H1 (cell line): ENCODE results near the gene SMIM32. TPM values are rescaled to one million over a fixed set of nuclear protein-coding genes. Genes with fewer than 3 reads are reported as not detected.

Experiments used
- CTCF ChIA-PET: fragments of 300-600 bp; sonication (Branson Sonifier 250); formaldehyde crosslinking; loops from one replicate; lab custom pipeline; 2021; ENCODE audit not compliant: partially characterized antibody; lab: Charles Lee
- POLR2A ChIA-PET: fragments of 300-600 bp; sonication (Branson Sonifier 250); formaldehyde crosslinking; loops from one replicate; lab custom pipeline; 2021; ENCODE audit warnings: inconsistent platforms; ENCODE audit not compliant: partially characterized antibody; lab: Charles Lee
- DNase-seq, 2 experiments: peaks; one replicate each; pipeline versions ENCODE4 v3.0.0 to v3.0.0-alpha.2; 2010 to 2022; ENCODE audit warnings: low spot score in 2 of 2, low read depth in 1 of 2, mixed read lengths in 1 of 2
- FAIRE-seq: peaks from 2 replicates; lab custom pipeline; 2011; peaks lifted over from hg19 to GRCh38; lab: Jason Lieb, UNC
- H2AFZ ChIP-seq: 2 replicates; pipeline ENCODE4 v1.8.1; 2012; ENCODE audit warnings: low read length, inconsistent platforms
- H2AK5ac ChIP-seq: 2 replicates; pipeline ENCODE4 v1.6.1; 2013; ENCODE audit warnings: low read depth, low read length
- H2BK120ac ChIP-seq: replicated peaks from 2 replicates; pipeline ENCODE3; 2013; ENCODE audit warnings: low read depth, low read length, inconsistent platforms
- H2BK12ac ChIP-seq: 2 replicates; pipeline ENCODE4 v1.6.1; 2013; ENCODE audit warnings: low read depth, low read length
- H2BK15ac ChIP-seq: 2 replicates; pipeline ENCODE4 v1.6.1; 2013; ENCODE audit warnings: low read length
- H2BK20ac ChIP-seq: 2 replicates; pipeline ENCODE4 v1.6.1; 2013; ENCODE audit warnings: low read length
- H2BK5ac ChIP-seq: 2 replicates; pipeline ENCODE4 v1.6.1; 2013; ENCODE audit warnings: low read depth, low read length
- H3K14ac ChIP-seq: 2 replicates; pipeline ENCODE4 v1.6.1; 2013; ENCODE audit warnings: inconsistent platforms; ENCODE audit not compliant: insufficient read length
- H3K18ac ChIP-seq: 2 replicates; pipeline ENCODE4 v1.6.1; 2013; ENCODE audit warnings: low read length; ENCODE audit errors: extremely low read depth
- H3K23ac ChIP-seq: 2 replicates; pipeline ENCODE4 v1.6.1; 2013; ENCODE audit warnings: inconsistent platforms; ENCODE audit not compliant: insufficient read length
- H3K23me2 ChIP-seq: 2 replicates; pipeline ENCODE4 v1.6.1; 2013; ENCODE audit warnings: low read depth, low read length
- H3K27ac ChIP-seq: 2 replicates; pipeline ENCODE4 v1.6.1; 2011; ENCODE audit warnings: low read depth, low read length, inconsistent platforms
- H3K27me3 ChIP-seq, 4 experiments: replicated peaks in 1 of 4; 1 replicate in 1 of 4; 2 replicates in 3 of 4; pipeline versions ENCODE4 v1.6.1 to v1.8.1; 2011 to 2013; ENCODE audit warnings: low read length in 3 of 4, mild to moderate bottlenecking in 3 of 4, inconsistent platforms in 2 of 4, mixed read lengths in 2 of 4, moderate library complexity in 1 of 4; ENCODE audit not compliant: control insufficient read depth in 3 of 4, insufficient read depth in 3 of 4; ENCODE audit errors: extremely low read depth in 1 of 4
- H3K36me3 ChIP-seq, 4 experiments: 2 replicates each; pipeline versions ENCODE4 v1.6.1 to v1.8.1; 2011 to 2013; ENCODE audit warnings: mild to moderate bottlenecking in 4 of 4, low read length in 3 of 4, moderate library complexity in 2 of 4, control low read depth in 1 of 4, inconsistent platforms in 1 of 4; ENCODE audit not compliant: insufficient read depth in 4 of 4, control insufficient read depth in 2 of 4
- H3K4ac ChIP-seq: replicated peaks from 2 replicates; pipeline ENCODE3; 2013; ENCODE audit warnings: low read length, low read depth, mixed read lengths, inconsistent platforms; ENCODE audit not compliant: insufficient read length
- H3K4me1 ChIP-seq, 4 experiments: replicated peaks in 1 of 4; 1 replicate in 1 of 4; 2 replicates in 3 of 4; pipeline versions ENCODE4 v1.6.1 to v1.8.1; 2011 to 2013; ENCODE audit warnings: low read length in 3 of 4, inconsistent platforms in 2 of 4, mixed read lengths in 1 of 4; ENCODE audit not compliant: insufficient read depth in 4 of 4, control insufficient read depth in 3 of 4
- H3K4me2 ChIP-seq, 2 experiments: 2 replicates each; pipeline versions ENCODE4 v1.6.1 to v1.8.1; 2011 to 2013; ENCODE audit warnings: low read depth in 2 of 2, low read length in 2 of 2, control low read depth in 1 of 2, inconsistent platforms in 1 of 2, mild to moderate bottlenecking in 1 of 2; ENCODE audit not compliant: insufficient read depth in 1 of 2
- H3K4me3 ChIP-seq, 4 experiments: fragments of 200-600, 300-600 bp in 1 of 4; sonication (generic), shearing (Covaris generic), sonication (Bioruptor Twin) in 1 of 4; 2 replicates each; pipeline versions ENCODE4 v1.5.1 to v1.8.1; 2011 to 2016; ENCODE audit warnings: low read length in 4 of 4, low read depth in 3 of 4, control low read depth in 2 of 4, inconsistent platforms in 2 of 4, mild to moderate bottlenecking in 2 of 4, mixed read lengths in 1 of 4, moderate library complexity in 1 of 4; ENCODE audit not compliant: insufficient read depth in 2 of 4; ENCODE audit errors: extremely low read depth in 1 of 4
- H3K56ac ChIP-seq: replicated peaks from 2 replicates; pipeline ENCODE3; 2013; ENCODE audit warnings: low read depth, mild to moderate bottlenecking, mixed read lengths, low read length, inconsistent platforms; ENCODE audit not compliant: insufficient read length
- H3K79me1 ChIP-seq: 2 replicates; pipeline ENCODE4 v1.6.1; 2013; ENCODE audit warnings: low read depth, low read length, control low read depth
- H3K79me2 ChIP-seq, 2 experiments: 2 replicates each; pipeline versions ENCODE4 v1.6.1 to v1.8.1; 2012 to 2013; ENCODE audit warnings: low read length in 2 of 2, mild to moderate bottlenecking in 2 of 2, inconsistent platforms in 1 of 2; ENCODE audit not compliant: insufficient read depth in 2 of 2, control insufficient read depth in 1 of 2
- H3K9ac ChIP-seq, 4 experiments: replicated peaks in 1 of 4; 1 replicate in 1 of 4; 2 replicates in 3 of 4; pipeline versions ENCODE4 v1.6.1 to v1.8.1; 2011 to 2013; ENCODE audit warnings: low read depth in 3 of 4, low read length in 3 of 4, control low read depth in 2 of 4, mild to moderate bottlenecking in 2 of 4, moderate library complexity in 2 of 4, inconsistent platforms in 1 of 4; ENCODE audit errors: extremely low read depth in 1 of 4
- H3K9me3 ChIP-seq, 2 experiments: 2 replicates each; pipeline versions ENCODE4 v1.6.1 to v1.8.1; 2012 to 2013; ENCODE audit warnings: mild to moderate bottlenecking in 2 of 2, moderate library complexity in 2 of 2, control low read depth in 1 of 2, inconsistent platforms in 1 of 2, low read depth in 1 of 2, low read length in 1 of 2, mixed read lengths in 1 of 2; ENCODE audit not compliant: insufficient read depth in 2 of 2
- H4K20me1 ChIP-seq, 2 experiments: replicated peaks in 1 of 2; 2 replicates each; pipeline versions ENCODE3 to v1.8.1; 2011 to 2013; ENCODE audit warnings: inconsistent platforms in 2 of 2, low read length in 2 of 2, mild to moderate bottlenecking in 1 of 2; ENCODE audit not compliant: insufficient read depth in 2 of 2, control insufficient read depth in 1 of 2
- H4K5ac ChIP-seq: 2 replicates; pipeline ENCODE4 v1.6.1; 2013; ENCODE audit warnings: low read length, low read depth, mixed read lengths, inconsistent platforms; ENCODE audit not compliant: insufficient read length
- H4K8ac ChIP-seq: 2 replicates; pipeline ENCODE4 v1.8.0; 2013; ENCODE audit warnings: mild to moderate bottlenecking, moderate library complexity, low read length, inconsistent platforms; ENCODE audit not compliant: insufficient read depth; ENCODE audit errors: extremely low read depth
- H4K91ac ChIP-seq: replicated peaks from 2 replicates; pipeline ENCODE3; 2013; ENCODE audit warnings: low read length, mixed read lengths, inconsistent platforms; ENCODE audit not compliant: insufficient read length
- NANOG ChIP-seq: IDR thresholded peaks from 2 replicates; pipeline ENCODE4 v1.6.1; 2011; ENCODE audit warnings: low read length, low read depth, mild to moderate bottlenecking, inconsistent platforms; ENCODE audit not compliant: insufficient read depth, poor library complexity, severe bottlenecking
- NRF1 ChIP-seq: IDR thresholded peaks from 2 replicates; pipeline ENCODE4 v1.6.1; 2011; ENCODE audit warnings: mild to moderate bottlenecking, low read depth, low read length, improper control_type of control experiment
- RNF2 ChIP-seq: fragments of 200-900, 300-1000 bp; sonication (generic); IDR thresholded peaks from 2 replicates; pipeline ENCODE4 v1.7.1; 2016; ENCODE audit warnings: borderline replicate concordance, low read depth, mild to moderate bottlenecking, antibody characterized with exemption, low read length; ENCODE audit not compliant: poor library complexity, severe bottlenecking; ENCODE audit errors: missing control alignments
- WGBS, 2 experiments: shearing (Covaris generic) in 1 of 2; methylation state at CpG; one replicate each; pipeline versions ENCODE4 v1.1.6 to v1.1.7; 2013 to 2015; ENCODE audit warnings: low lambda C conversion rate in 2 of 2, mixed read lengths in 2 of 2, inconsistent platforms in 1 of 2, low coverage in 1 of 2, missing lambda C conversion rate in 1 of 2; ENCODE audit not compliant: insufficient replicate concordance in 2 of 2, insufficient coverage in 1 of 2, insufficient read length in 1 of 2; ENCODE audit errors: extremely low coverage in 1 of 2, missing lambda C conversion rate in 1 of 2; 5-methylcytosine and 5-hydroxymethylcytosine counted together
- polyA plus RNA-seq, 7 experiments: library from polyadenylated mRNA; depleted of rRNA in 3 of 7; stranded (reverse) in 5 of 7; unstranded in 2 of 7; fragments of >200 nt in 5 of 7; fragments of 200-250 nt in 2 of 7; gene quantifications; 1 replicate in 5 of 7; 2 replicates in 1 of 7; 4 replicates in 1 of 7; pipeline versions ENCODE4 v1.2.1 to v1.2.3, GENCODE V29; 2011 to 2013; ENCODE audit warnings: missing spikeins in 2 of 7, mixed read lengths in 2 of 7
- total RNA-seq: library from RNA; stranded (reverse); fragmentation: NEBNext Ultra II Directional; extraction: Animal tissue kit (Norgen Biotek cat#: 25700); gene quantifications from 2 replicates; pipeline ENCODE4 v1.2.1, GENCODE V29; 2021

The SMIM32 gene
- total and polyA plus RNA-seq, 2 of the 8 experiments (the other 6 are each of a cell fraction or from before 2014, with no cell fraction given) = 0.09 to 0.22 TPM

- no peak overlapping the region for H2BK20ac ChIP-seq
- no peak overlapping the region for H3K4ac ChIP-seq
- POLR2A ChIA-PET = no interaction called here
- no peak overlapping the region for H2AK5ac ChIP-seq
- no peak overlapping the region for H4K8ac ChIP-seq
- H4K5ac ChIP-seq = no peak overlapping the region
- H3K4me1 ChIP-seq = peaks cover 0 to 16% (median 6%) of the 10 kb centered on the region in 4 experiments; a peak in 4 of 7 replicates
- no peak overlapping the region for H3K9ac ChIP-seq
- no peaks in the 10 kb centered on the region; a peak in 2 of 7 replicates for H3K27me3 ChIP-seq
- no peaks in the 10 kb centered on the region for H3K79me2 ChIP-seq
- no peak overlapping the region for H3K56ac ChIP-seq
- peak overlapping the region; percentile 88; the same call in 1 of the 2 replicates for H2AFZ ChIP-seq
- H3K9me3 ChIP-seq = 0 out of 4 replicates have a peak, but pooled peaks cover 0 to 8% of the 10 kb centered on the region in 2 experiments
- H2BK12ac ChIP-seq = no peak overlapping the region
- no peaks in the 10 kb centered on the region for H3K79me1 ChIP-seq
- H3K18ac ChIP-seq = peak overlapping the region; percentile 52; the same call in 1 of the 2 replicates
- 85% methylated on average over 2 of the region's 2 CpGs; no CpG with 5 or more reads in 1 of the 2 experiments for WGBS, 2 experiments
- CTCF ChIA-PET = interaction anchor here (1.0 to 5.5 kb wide), 3 partner anchors 8 to 22 kb away, joined by 3 to 37 read pairs (median 9); no protein-coding TSS in a partner anchor
- H4K91ac ChIP-seq = no peak overlapping the region
- no peak for FAIRE-seq
- no peak overlapping the region for H3K23ac ChIP-seq
- H3K23me2 ChIP-seq = no peaks in the 10 kb centered on the region
- H3K4me2 ChIP-seq = no peak overlapping the region
- DNase-seq = no peak
- H3K27ac ChIP-seq = no peak overlapping the region
- no peak overlapping the region for H3K4me3 ChIP-seq
- no peak overlapping the region for H2BK15ac ChIP-seq
- no peak overlapping the region for H2BK120ac ChIP-seq
- no peak for TF ChIP-seq NANOG
- no peak for TF ChIP-seq NRF1
- no peak for TF ChIP-seq RNF2
- no peak overlapping the region for H2BK5ac ChIP-seq
- H3K14ac ChIP-seq = no peak overlapping the region
- H4K20me1 ChIP-seq = no peaks in the 10 kb centered on the region
- no peaks in the 10 kb centered on the region for H3K36me3 ChIP-seq
These were observed 32.8 kb upstream of the SMIM32 start for GRCh38 chr5:136225796-136226195.
